NCI-H146 treated with DMSO at 0.1 percent for 48 hours (cell line): ENCODE data around the gene HOXA11.
A peak's percentile ranks its signal among the peaks of the same experiment; 100 is the strongest.

Experiments
- DNase-seq: peaks from one replicate; lab custom pipeline; 2025; ENCODE audit not compliant: unreplicated experiment; lab: John Stamatoyannopoulos, UW

Gene HOXA11

DNA sequence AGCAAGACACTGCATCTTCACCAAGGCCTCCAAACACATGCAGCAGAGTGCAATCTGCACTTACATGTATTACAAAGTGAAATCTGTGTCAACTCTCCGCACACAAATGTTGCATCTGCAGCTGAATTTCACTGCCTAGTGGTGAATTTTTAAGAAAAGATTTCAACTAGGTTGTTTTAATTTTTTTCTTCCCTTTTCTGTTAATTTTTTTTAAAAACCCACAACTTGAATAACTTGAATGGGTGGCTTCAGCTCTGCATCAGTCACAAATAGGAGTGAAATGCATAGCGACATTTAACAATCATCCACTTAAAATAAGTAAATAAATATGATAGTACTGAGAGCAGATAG lies 8.9 kb upstream of the HOXA11 start:
- DNase-seq: no peak

DNA sequence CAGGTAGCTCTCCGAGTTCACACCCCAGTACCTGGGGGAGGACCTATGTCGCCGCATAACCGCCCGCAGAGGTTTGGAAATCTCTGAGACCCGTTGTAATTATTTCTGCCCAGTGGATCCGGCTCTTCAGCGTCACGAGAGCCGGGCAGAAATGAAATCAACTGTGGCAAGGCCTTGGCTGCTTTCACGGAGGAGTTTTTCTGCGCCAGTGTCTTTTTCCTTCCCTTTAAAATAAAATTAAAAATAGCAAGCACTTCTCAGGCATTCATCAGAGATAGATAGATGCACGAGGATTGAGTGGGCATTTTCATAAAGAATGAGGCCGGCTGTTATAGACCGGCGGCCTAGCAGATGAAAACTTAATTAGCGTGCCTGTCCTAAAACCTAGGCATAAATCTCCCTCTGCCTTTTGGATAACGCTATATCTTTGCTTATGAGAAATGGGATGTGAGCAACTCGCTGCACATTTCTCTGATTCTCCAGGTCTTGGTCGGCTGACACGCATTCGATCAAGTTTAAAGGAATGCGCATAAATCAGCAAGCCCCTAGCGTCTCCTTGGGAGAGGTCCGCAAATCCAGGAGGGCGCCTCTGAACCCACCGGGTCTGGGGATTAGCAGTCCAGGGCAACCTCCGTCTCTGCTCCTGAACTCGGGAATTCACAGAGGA lies 8.4 kb upstream of the HOXA11 start:
- DNase-seq: no peak

DNA sequence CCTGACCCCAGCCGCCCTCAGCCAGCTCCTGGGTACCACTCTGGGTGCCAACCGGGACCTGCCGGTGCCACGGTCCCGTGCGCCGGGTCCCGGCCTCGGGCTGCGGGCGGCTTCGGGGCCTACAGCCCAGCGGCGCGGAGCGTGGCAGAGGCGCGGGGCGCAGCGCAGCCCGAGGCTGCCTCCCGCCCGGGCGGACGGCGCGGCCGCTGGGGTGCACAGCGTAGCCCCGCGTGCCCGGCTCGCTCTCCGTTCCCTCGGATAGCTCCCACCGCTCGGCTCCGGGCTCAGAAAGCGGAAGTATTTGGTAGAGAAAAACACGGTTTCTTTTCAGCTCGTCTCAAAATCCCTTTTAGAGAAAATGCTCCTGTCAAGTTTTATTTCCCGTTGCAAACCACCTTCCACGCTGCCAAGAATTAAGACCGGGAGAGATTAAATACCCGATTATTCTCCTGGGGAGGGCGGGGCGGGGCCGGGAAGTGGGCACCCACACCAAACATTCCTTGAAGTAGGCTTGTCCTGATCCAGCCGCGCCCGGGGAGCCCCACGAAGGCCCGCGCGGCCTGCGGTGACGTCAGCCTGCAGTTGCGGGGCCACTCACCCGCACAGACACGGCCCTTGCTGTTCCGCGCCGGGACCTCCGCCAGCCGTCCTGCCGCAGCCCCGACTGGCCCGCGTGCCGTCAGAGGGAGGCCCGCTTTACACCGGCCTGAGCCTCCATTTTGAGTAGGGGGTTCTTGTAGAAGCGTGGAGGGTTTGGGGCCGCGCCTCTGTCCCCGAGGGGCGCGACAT lies 7.7 kb upstream of the HOXA11 start:
- no peak for DNase-seq

DNA sequence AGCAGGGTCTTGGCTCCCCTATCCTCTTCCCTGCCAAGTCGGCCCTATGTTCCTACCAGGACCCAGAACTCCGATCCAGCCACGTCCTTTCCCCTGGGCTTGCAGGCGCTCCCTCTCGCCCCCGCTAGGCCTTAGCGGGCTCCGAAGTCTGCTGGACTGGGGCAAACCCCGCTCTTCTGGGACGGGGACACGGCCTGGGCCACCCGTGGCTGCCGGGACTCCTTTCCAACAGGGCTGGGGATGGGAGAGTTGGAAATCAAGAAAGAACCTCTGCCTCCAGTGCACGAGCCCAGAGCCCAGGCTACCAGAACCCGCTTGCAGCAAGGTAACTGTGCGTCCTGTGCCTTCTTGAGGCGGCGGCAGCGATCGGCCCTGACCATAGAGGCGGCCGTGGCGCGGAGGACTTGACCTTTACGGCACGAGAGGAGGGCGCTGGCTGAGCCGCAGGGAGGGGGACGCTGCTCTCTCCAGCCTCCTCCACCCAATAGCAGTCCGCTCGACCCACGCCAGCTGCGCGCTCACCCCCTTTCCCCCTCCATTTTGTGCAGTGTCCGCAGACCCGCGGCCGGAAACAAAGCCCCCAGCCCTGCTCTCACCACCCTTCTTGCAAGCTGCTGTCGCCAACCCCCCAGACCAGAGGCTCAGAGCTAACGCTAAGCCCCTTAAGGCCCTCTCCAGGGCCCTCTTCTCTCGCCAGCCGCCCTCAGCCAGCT lies 7.0 kb upstream of the HOXA11 start:
- no peak for DNase-seq

DNA sequence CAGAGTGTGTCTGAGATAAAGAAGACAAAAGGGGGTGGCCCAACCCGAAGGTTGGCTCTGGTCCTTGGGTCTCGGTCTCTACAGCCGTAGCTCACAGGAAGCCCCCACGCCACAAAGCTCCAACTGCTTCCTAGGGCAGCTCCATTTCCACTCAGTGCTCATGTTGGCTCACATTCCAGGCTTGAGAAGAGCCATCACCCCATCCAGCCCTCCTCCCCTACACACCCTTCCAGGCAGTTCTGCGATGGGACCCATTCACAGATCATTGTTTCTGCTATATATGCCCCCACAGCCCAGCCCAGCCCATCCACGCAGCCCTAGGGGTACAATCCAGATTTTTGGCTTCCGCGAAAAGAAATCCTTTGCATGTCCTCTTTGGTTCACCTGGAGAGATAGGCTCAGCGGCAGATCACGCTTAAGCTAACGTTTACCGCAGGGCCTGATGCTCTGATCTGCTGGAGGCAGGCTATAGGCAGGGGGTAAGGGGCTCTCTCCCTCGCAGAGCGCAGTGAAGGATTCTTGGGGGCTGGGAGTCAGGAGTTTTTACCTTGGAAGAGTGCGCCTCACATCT lies 6.2 kb upstream of the HOXA11 start:
- DNase-seq: no peak

DNA sequence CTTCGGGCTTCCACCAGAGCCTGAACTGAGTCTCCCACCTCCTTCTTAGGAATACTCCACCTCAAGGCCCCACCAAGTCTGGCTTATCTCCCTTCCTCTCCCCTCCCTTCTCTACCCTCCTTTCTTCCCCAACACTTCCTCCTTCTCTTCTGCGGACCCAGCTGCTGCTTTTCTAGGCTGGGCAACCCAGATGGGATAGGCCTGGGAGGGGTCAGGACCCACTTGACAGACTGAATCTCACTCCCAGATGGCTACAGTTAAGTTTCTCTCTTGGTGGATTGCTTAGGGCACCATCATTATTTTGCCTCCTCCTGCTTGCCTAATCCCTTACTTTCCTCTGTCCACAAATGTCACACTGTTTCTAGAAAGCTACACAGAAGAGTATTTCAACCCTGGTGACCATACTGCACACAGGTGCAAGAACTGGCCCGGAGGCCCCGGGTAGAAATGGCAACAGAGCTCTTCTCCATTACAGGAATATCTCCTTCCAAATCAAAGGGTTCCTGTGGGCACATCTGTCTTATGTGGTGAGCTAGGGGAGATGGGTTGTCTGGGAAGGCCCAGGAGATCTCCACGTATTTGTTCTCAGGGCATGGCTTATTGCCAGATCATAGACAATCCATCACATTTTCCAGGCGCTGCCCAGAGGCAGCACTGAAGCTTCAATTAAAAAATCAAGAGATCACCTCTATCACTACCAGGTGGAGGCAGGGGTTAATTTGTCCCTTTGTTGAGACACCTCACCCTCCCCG lies 5.1 kb upstream of the HOXA11 start:
- no peak for DNase-seq

DNA sequence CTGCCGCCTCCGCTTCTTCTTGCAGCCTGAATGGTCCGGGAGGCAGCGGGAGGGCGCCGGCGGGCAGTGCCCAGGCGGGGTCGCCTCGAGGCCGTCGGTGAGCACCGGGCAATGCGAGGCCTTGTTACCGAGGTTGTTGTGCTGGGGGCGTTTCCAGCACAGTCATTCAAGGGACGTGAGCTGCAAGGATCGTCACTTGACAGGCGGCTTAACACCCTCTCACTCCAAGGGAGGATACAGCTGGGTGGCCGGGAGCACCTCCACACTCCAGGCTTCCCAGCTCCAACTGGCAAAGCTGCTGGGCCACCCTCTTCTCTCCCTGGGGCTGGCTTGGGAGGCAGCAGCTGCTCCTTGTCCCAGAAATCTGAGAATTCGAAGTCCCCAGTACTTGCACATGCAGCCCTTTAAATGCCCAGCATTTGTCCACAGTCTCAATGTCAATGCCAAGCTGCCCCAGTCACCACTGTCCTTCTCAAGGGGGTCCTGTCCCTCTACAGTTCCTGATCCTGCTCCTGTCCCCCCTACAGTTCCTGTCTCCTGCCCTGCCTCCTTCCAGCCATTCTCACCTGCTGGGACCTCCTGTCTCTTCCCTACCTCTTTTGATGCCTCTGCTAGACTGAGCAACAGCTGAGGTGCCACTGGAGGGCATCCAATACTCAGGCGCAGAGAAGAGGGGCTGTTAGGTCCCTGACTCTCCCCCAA lies 4.4 kb upstream of the HOXA11 start:
- DNase-seq: no peak

DNA sequence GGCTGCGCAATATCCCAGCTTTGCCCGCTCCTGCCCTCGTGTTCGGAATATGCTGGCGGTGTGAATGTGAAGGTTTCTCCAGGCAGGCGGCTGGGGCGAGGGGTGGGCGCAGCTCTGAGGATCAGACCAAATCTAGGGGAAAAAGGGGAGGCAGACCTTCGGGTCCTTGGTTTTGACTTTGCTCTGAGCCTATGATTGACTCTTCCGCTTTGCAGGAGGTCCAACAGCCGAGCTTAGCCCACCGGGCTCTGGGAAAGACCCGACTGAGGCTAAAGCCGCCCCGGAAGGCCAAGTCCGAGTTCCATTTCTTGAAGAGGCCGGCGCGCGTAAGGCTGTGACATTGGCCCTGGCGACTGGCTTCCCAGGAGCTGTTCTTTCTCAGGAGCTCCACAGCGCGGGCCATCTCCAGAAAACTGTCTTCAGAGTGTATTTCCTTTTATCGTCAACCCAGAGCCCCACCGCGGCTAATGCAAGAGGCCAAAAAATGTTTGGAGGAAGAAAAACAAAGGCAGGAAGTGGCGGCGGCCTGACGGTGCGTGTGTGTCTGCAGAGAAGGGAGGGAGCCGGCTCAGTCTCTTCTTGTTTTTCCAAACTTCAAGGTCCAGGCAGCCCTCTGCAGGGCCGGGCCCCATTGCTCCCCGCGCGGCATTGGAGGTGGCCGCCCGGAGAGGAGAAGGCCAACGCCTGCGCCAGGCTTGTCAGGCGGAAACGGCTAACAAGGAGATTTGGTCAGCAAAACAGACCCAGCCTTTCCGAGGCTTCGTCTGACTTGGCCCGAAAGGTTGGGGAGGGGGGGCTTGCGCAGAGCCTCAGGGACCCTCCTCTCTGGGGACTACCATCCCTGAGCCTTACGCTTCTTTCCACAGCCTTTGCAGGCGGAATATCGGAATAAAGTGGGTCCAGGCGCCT lies 3.6 kb upstream of the HOXA11 start:
- DNase-seq: no peak

DNA sequence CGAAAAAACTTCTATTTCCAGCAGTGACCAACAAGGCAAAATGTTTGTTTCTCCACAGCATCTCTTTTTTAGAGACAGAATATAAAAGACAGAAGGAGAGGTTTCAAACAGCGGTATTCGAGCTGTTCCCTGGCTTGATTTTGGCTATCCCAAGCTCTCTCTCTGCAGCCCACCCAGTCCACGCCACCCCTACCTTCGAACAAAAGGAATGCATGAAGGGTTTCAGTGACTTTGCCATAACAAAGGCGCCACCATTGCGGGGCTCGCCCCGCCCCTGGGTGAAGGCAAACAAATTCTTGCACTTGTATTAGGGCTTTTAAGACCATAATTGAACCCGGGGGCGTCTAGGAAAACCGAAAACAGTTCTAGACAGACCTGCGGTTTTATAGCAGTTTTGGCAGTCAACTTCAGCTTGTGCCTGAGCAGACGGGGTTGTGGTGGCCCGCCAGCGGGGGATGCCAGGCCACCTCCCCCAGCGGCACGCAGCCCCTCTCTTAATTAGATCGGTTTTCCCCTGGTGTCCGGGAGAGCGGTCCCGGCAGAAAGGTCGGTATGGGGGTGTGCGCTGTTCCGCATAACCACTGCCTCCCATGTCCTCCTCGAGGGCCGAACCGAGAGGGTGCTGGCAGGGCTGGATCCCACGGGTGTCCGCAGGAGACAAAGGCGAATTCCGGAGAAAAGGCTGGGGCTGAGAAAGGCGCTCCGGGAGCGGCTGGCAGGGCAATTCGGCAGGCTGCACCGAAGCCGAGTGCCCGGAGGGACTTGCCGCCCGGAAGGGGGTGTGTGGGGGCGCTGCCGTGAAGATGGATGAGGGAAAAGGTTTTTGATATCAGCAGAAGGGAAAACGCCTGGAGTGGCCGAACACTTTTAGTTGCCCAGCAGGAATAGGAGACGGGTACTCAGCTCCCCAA lies 2.7 kb upstream of the HOXA11 start:
- no peak for DNase-seq

DNA sequence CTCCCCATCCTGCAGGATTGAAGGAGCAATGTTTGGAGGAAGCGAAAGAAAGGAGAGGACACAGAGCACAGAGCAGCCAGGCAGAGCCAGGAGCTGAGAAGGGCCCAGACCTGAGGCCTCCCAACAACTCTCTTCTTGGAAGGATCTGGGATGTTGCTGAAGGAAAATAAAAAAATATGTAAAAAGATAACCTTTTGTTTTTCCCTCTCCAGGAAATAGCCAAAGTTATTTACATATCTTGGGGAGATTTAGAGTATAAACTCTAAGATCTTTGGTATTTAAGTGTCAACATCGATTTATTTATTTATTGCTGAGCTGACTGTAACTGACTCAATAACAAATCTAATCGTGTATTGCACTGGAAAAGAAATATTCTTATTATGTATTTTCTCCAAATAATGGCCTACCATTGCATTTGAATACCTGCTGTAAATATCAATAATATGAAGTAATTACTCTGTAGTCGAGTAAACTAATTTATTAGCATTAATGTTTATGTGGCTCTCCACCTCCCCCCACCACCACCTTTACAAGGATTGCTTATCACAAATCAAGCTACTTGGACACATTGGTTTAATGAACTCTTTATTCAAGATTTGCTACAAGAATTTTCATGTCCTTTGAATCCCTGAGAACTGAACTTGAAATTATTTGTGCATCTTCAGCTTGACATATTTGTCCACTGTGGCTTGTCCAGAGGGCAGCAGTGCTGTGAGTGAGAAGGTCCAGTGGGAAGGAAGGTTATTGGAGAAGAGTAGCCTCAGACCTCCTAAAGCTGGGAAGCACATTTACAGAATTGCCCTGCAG lies 1.8 kb upstream of the HOXA11 start:
- no peak for DNase-seq

DNA sequence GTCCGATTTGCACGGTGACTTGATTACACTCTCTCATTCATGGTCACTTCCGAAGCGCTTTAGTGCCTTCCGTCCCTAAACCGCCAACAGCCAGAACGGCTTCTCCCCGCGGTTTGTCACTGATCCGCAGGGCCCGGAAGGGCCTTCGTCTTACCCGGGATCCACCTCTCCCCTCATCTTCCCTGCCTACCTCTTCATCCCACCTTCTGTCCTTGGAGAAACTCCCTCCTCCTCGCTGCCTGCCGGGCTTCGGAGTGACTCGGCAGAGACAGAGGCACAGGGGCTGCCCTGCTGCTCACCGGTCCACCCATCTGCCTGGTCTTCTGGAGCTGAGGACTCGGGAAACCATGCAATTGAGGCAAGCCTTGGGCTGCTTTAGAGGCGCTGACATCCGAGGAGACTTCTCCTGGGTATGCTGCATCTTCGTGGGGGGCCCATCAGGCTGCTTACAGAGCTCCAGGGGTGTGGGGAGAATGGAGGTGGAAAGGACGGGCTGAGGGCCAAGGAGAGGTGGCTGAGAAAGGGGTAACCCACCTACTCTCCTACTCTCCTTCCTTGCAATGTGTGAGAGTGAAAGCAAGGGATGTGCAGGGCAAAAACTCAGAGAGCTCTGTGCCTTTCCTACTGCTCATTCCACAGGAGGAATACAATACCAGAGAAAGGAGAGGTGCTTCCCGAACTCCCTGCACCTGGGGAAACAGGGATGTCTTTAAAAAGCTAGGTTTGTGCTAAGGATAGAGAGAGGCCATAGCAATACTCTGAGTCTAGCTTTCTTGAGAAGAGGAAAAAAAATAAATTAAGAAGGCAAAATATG lies 1.0 kb upstream of the HOXA11 start:
- DNase-seq: no peak

DNA sequence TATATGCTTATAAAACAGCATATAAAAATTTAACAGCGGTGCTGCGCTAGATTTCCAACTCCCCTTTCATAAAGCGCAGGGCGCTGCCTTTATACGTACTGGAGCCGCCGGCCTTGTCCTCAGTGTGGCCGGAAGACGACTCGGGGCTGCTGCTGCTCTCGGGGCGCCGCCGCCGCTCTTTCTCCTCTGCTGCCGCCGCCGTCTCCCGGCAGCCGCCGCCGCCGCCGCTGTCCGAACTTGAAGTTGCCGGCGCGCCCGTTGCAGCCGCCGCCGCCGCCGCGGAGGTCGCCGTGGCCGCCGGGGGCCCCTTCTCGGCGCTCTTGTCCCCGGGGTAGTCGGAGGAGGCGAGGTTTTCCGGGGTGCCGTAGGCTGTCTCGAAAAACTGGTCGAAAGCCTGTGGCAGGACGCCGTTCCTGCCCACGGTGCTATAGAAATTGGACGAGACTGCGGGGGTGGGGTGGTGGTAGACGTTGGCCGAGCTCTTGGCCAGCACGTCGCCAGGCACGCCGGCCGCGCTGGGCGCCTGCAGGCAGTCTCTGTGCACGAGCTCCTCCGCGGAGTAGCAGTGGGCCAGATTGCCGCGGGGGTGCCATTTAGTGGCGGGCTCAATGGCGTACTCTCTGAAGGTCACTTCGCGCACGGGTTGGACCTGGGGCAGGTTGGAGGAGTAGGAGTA lies 557 bp downstream of the HOXA11 start:
- no peak for DNase-seq

DNA sequence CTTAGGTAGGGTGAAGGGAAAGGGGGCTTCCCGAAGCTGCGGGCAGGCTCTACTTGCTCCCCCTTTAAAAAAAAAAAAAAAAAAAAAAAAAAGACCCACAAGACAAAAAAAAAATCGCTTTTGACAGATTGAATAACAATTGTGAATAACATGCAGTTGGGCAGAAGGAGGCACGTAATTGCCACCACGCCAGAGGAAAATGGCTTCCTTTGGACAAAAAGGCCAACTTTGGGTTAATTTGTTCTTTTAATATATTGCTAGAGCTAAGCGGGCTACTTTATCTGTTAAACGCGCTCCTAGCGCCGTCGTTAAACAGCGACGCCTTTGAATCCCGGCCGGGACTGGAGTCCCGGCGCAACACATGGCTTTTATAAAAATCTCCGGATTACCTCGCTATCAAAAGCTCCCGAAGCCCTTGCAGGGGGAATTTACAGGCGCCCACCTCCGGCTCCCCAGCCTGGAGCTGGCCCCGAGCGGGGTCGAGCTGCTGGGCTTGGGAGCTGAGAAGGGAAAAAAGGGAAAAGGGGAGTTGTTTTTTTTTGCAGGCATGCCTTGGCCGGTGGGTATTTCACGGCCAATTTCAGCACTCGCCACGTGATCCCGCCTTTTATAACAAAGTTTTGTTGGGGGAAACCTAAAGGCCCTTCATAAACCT lies 1.2 kb downstream of the HOXA11 start:
- peak; percentile 33 for DNase-seq

DNA sequence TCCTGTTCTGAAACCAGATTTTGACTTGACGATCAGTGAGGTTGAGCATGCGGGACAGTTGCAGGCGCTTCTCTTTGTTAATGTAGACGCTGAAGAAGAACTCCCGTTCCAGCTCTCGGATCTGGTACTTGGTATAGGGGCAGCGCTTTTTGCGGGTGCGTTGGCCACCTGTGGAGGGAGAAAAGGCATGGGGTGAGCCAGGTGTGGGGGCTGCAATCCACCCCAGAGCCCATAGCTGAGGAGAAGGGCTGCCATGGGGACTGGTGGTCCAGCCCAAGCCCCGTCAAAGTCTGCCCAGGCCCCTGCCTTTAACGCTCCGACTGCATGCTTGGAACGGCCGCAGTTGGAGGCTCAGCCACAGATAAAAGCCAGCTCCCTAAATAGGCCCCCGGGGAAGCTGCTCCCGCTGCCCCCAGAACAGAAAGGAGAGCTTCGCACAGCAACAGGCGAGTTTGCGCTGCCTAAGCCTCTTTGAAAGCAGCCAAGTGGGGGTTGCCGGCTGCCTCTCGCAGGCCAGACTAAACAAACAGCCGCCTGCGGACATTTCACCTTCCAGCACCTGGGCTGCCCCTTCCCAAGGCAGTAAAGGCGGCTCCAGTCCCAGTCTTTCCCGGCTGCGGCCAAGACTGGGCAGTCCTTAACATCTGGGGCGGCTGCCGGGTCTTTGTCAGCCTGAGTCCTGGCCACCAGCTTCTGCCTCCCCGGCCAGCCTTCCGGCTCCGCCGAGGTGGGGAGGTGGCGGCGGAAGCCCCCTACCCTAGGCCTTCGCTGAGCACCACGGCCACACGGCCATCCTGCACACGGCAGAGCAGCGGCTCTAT lies 2.0 kb downstream of the HOXA11 start:
- peak; percentile 23 for DNase-seq

DNA sequence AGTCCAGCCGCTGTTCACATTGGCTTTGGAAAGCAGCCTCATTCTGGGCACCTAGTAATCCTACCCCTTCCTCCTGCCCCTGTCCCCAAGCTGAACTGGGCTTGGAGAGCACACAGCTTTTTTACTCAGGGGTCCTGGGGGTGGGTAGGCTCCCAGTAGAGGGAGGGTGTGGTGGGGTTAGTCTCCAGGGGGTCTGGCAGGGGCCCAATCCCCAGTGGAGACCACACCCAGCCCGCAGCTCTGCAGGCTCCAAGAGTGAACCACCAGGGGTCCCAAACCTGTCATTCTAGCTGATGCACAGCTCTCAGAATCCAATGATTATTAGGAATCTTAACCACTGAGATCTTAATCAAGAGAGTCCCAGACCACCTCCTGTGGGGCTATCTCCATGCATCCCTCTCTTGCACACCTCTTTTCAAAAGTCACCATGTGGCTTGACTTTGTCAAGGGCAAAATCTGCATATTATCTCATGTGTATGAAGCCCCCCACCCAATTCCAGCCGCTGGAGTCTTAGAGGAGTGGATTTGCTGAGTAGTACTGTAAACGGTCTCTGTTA lies 2.7 kb downstream of the HOXA11 start:
- DNase-seq: no peak
